IMR-90 (cell line): Measurements from ENCODE around the gene STK32A. TPM values are rescaled to one million over a fixed set of nuclear protein-coding genes. Genes with fewer than 3 reads are reported as not detected.

ENCODE experiments used
- ATAC-seq: fragments of 200-7000 bp; cut with Tn5 transposase; 2 replicates; pipeline ENCODE4 v1.9.1; 2020; ENCODE audit warnings: low read depth, mild to moderate bottlenecking, moderate library complexity
- BruUV-seq: library from RNA; stranded (reverse); fragments of 400-500 nt; replicated peaks from 2 replicates; lab custom pipeline; 2021; lab: Mats Ljungman, UMichigan
- CTCF ChIA-PET: fragments of 300-600 bp; formaldehyde crosslinking; extraction: SDS; loops from one replicate; lab custom pipeline; 2021; ENCODE audit warnings: antibody characterized with exemption; lab: Yijun Ruan, JAX
- POLR2A ChIA-PET: fragments of 300-600 bp; sonication (Branson Sonifier 250); formaldehyde crosslinking; loops from one replicate; lab custom pipeline; 2022; ENCODE audit warnings: antibody characterized with exemption; ENCODE audit not compliant: unreplicated experiment; lab: Charles Lee
- DNase-seq: peaks from one replicate; pipeline ENCODE4 v3.0.0; 2013
- H2AFZ ChIP-seq: replicated peaks from 2 replicates; pipeline ENCODE3; 2013; ENCODE audit warnings: low read length, mild to moderate bottlenecking; ENCODE audit not compliant: poor library complexity
- H2AK5ac ChIP-seq: 2 replicates; pipeline ENCODE4 v1.6.1; 2013; ENCODE audit warnings: low read depth, low read length, inconsistent platforms
- H2AK9ac ChIP-seq: replicated peaks from 2 replicates; pipeline ENCODE3; 2013; ENCODE audit warnings: mild to moderate bottlenecking, low read depth, low read length, moderate library complexity; ENCODE audit not compliant: poor library complexity
- H2BK120ac ChIP-seq: 2 replicates; pipeline ENCODE4 v1.6.1; 2013; ENCODE audit warnings: low read depth, low read length, inconsistent platforms
- H2BK15ac ChIP-seq: 3 replicates; pipeline ENCODE4 v1.6.1; 2013; ENCODE audit warnings: low read depth, low read length, inconsistent platforms
- H2BK20ac ChIP-seq: 2 replicates; pipeline ENCODE4 v1.6.1; 2013; ENCODE audit warnings: low read depth, mild to moderate bottlenecking, inconsistent platforms, low read length, moderate library complexity
- H2BK5ac ChIP-seq: 2 replicates; pipeline ENCODE4 v1.6.1; 2013; ENCODE audit warnings: mild to moderate bottlenecking, low read depth, low read length, inconsistent platforms; ENCODE audit not compliant: poor library complexity, severe bottlenecking
- H3K14ac ChIP-seq: replicated peaks from 2 replicates; pipeline ENCODE4 v1.6.1; 2013; ENCODE audit warnings: low read depth, low read length, inconsistent platforms
- H3K18ac ChIP-seq: 2 replicates; pipeline ENCODE4 v1.6.1; 2013; ENCODE audit warnings: low read depth, low read length, control low read depth
- H3K23ac ChIP-seq: 2 replicates; pipeline ENCODE4 v1.6.1; 2013; ENCODE audit warnings: low read depth, low read length, inconsistent platforms
- H3K27ac ChIP-seq: 2 replicates; pipeline ENCODE4 v1.5.1; 2013; ENCODE audit warnings: mild to moderate bottlenecking, control low read depth, low read length; ENCODE audit not compliant: insufficient read depth
- H3K27me3 ChIP-seq: 2 replicates; pipeline ENCODE4 v1.6.1; 2013; ENCODE audit warnings: low read length; ENCODE audit not compliant: control insufficient read depth, insufficient read depth
- H3K36me3 ChIP-seq: 2 replicates; pipeline ENCODE4 v1.6.1; 2013; ENCODE audit warnings: low read length, mixed read lengths; ENCODE audit not compliant: control insufficient read depth, insufficient read depth
- H3K4ac ChIP-seq: 2 replicates; pipeline ENCODE4 v1.6.1; 2013; ENCODE audit warnings: low read depth, low read length, inconsistent platforms
- H3K4me1 ChIP-seq: 2 replicates; pipeline ENCODE4 v1.6.1; 2013; ENCODE audit warnings: low read length, mixed read lengths; ENCODE audit not compliant: control insufficient read depth, insufficient read depth
- H3K4me2 ChIP-seq: 2 replicates; pipeline ENCODE4 v1.6.1; 2013; ENCODE audit warnings: low read depth, mild to moderate bottlenecking, control low read depth, low read length, moderate library complexity
- H3K4me3 ChIP-seq: 2 replicates; pipeline ENCODE4 v1.5.1; 2013; ENCODE audit warnings: low read depth, mild to moderate bottlenecking, control low read depth, low read length, moderate library complexity; ENCODE audit not compliant: insufficient read depth
- H3K56ac ChIP-seq: 2 replicates; pipeline ENCODE4 v1.6.1; 2013; ENCODE audit warnings: low read length, inconsistent platforms; ENCODE audit not compliant: insufficient read depth; ENCODE audit errors: extremely low read depth
- H3K79me1 ChIP-seq, 2 experiments: 2 replicates each; pipeline ENCODE4 v1.6.1; 2013; ENCODE audit warnings: low read length in 2 of 2, inconsistent platforms in 1 of 2, low read depth in 1 of 2
- H3K9ac ChIP-seq: 2 replicates; pipeline ENCODE4 v1.6.1; 2013; ENCODE audit warnings: low read depth, low read length, control low read depth
- H3K9me1 ChIP-seq: 2 replicates; pipeline ENCODE4 v1.6.1; 2013; ENCODE audit warnings: low read length, inconsistent platforms; ENCODE audit not compliant: insufficient read depth
- H3K9me3 ChIP-seq: 2 replicates; pipeline ENCODE4 v1.6.1; 2013; ENCODE audit warnings: low read length; ENCODE audit not compliant: control insufficient read depth, insufficient read depth
- H4K20me1 ChIP-seq: 2 replicates; pipeline ENCODE4 v1.6.1; 2013; ENCODE audit warnings: low read length, inconsistent platforms; ENCODE audit not compliant: insufficient read depth
- H4K5ac ChIP-seq: 2 replicates; pipeline ENCODE4 v1.6.1; 2013; ENCODE audit warnings: mild to moderate bottlenecking, low read depth, low read length, control low read depth
- H4K8ac ChIP-seq, 2 experiments: 2 replicates each; pipeline ENCODE4 v1.6.1; 2013; ENCODE audit warnings: low read depth in 2 of 2, low read length in 2 of 2, control low read depth in 1 of 2, inconsistent platforms in 1 of 2
- H4K91ac ChIP-seq: 2 replicates; pipeline ENCODE4 v1.6.1; 2013; ENCODE audit warnings: low read depth, low read length, inconsistent platforms; ENCODE audit not compliant: insufficient read depth
- MAFK ChIP-seq: IDR thresholded peaks from 2 replicates; pipeline ENCODE4 v1.6.1; 2012; ENCODE audit warnings: low read depth, low read length, improper control_type of control experiment
- USF2 ChIP-seq: fragments of 150-350 bp; IDR thresholded peaks from 2 replicates; pipeline ENCODE4 v1.6.1; 2017; ENCODE audit warnings: mild to moderate bottlenecking, antibody characterized with exemption, low read length, low read depth
- WGBS, 2 experiments: methylation state at CpG; one replicate each; pipeline versions ENCODE4 v1.1.5 to v1.1.7; 2013; ENCODE audit warnings: missing lambda C conversion rate in 2 of 2; ENCODE audit not compliant: insufficient read length in 1 of 2; ENCODE audit errors: extremely low coverage in 2 of 2; 5-methylcytosine and 5-hydroxymethylcytosine counted together
- dilution Hi-C: fragments of 300-500 bp; cut with HindIII; formaldehyde crosslinking; loops from one replicate; pipeline ENCODE4 v1.14.3; 2018; ENCODE audit warnings: low sequenced_read_pairs; ENCODE audit not compliant: unreplicated experiment
- in situ Hi-C: fragments of 300-500 bp; cut with MboI; formaldehyde crosslinking; loops from 3 replicates; pipeline ENCODE4 v1.14.3; 2019; ENCODE audit warnings: low sequenced_read_pairs, inconsistent platforms, mixed read lengths
- intact Hi-C: fragments of 100-400 bp; cut with micrococcal nuclease; formaldehyde crosslinking; loops from 2 replicates; pipeline ENCODE4 v1.10.0; 2022
- polyA plus RNA-seq, 3 experiments: library from polyadenylated mRNA; depleted of rRNA; stranded (reverse); fragments of >200 nt; gene quantifications; 2 replicates each; pipeline ENCODE4 v1.2.3, GENCODE V29; 2012; ENCODE audit warnings: low replicate concordance in 1 of 3
- total RNA-seq: library from RNA; depleted of rRNA; stranded (reverse); fragments of >200 nt; gene quantifications from 2 replicates; pipeline ENCODE4 v1.2.3, GENCODE V29; 2012

STK32A gene
- total and polyA plus RNA-seq, 2 of the 4 experiments (the other 2 are of a cell fraction), result 0.12 to 0.18 TPM

GRCh38 chr5:147248561-147248960 lies 13.7 kb downstream of the STK32A start:
- no peak overlapping the region for H2BK120ac ChIP-seq
- no peak overlapping the region for H4K8ac ChIP-seq
- ChIA-PET CTCF (interaction anchor here (0.6 kb wide), 1 partner anchor 8 kb away, joined by 3 read pairs; no protein-coding TSS in a partner anchor), POLR2A (no interaction called here)
- no peak overlapping the region for H3K4ac ChIP-seq
- WGBS, 2 experiments, result no CpG with 5 or more reads among the region's 2 CpGs
- no peaks in the 10 kb centered on the region for H3K4me1 ChIP-seq
- no peak overlapping the region for H3K27ac ChIP-seq
- H4K91ac ChIP-seq, result no peak overlapping the region
- no peak overlapping the region for H2AK9ac ChIP-seq
- H3K4me3 ChIP-seq, result no peak overlapping the region
- no peaks in the 10 kb centered on the region for H3K9me3 ChIP-seq
- no peaks in the 10 kb centered on the region for H3K27me3 ChIP-seq
- dilution Hi-C loops (no loop called here), intact Hi-C loops (no loop called here), in situ Hi-C loops (no loop called here)
- no peak overlapping the region for H2BK5ac ChIP-seq
- TF ChIP-seq USF2 (no peak), MAFK (peak; percentile 57)
- H3K79me1 ChIP-seq, result no peaks in the 10 kb centered on the region
- H3K36me3 ChIP-seq, result no peaks in the 10 kb centered on the region
- no peak overlapping the region for H4K5ac ChIP-seq
- H3K9me1 ChIP-seq, result no peaks in the 10 kb centered on the region
- no peak overlapping the region for H2BK15ac ChIP-seq
- no peak overlapping the region for H3K56ac ChIP-seq
- H3K9ac ChIP-seq, result no peak overlapping the region
- no TSS peak for BruUV-seq
- no peak overlapping the region for H3K14ac ChIP-seq
- ATAC-seq (no peak), DNase-seq (no peak)
- no peaks in the 10 kb centered on the region for H4K20me1 ChIP-seq
- H2AFZ ChIP-seq, result no peak overlapping the region
- H2AK5ac ChIP-seq, result no peak overlapping the region
- no peak overlapping the region for H3K23ac ChIP-seq
- no peak overlapping the region for H2BK20ac ChIP-seq
- H3K18ac ChIP-seq, result no peak overlapping the region
- no peak overlapping the region for H3K4me2 ChIP-seq
